AG09309 (cell line): ENCODE data around the gene NDUFS6.

Experiments
- DNase-seq: peaks from one replicate; pipeline ENCODE4 v3.0.0-alpha.2; 2010; ENCODE audit warnings: low read depth
- H3K4me3 ChIP-seq: 2 replicates; pipeline ENCODE4 v1.5.1; 2011; ENCODE audit warnings: mild to moderate bottlenecking, low read depth, low read length, moderate library complexity; ENCODE audit not compliant: control insufficient read depth
- TF ChIP-seq, protein P1 (sequence below): IDR thresholded peaks from 2 replicates; pipeline ENCODE4 v1.5.1; 2011; ENCODE audit warnings: mild to moderate bottlenecking, low read depth, low read length, inconsistent platforms; ENCODE audit not compliant: insufficient read depth, control insufficient read depth; ENCODE audit errors: missing control alignments

The NDUFS6 gene

DNA sequence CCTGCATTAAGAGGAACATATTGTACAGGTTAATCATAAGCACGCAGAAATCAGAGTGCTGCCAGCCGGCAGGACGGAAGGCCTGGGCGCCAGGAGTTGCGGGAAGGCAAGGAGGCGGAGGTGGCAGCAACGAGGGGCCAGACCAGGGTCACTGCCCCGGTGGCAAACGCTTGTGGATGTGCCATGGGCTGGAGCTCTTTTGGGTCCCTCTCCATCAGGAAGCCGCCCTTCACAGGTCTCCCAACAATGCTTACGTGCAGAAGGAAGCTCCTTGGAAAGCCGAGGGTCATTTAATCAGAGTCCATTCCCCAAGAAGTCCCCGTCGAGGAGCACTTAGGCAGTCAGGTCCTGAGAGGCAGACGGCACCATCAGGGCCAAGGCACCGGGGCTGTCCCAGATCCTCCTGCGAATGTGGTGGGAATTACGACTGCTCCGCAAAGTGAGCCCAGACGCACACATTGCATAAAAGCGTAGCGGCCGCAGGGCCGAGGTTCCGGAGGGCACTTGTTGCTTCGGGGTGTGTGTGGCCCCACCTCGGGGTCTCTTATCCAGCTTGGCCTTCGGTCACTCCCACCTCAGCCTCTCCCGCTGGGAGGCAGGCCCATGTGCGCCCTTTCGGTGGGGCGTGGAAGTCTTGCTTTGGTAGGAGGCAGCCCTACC is 22.1 kb upstream of the NDUFS6 start:
- H3K4me3 ChIP-seq = no peak overlapping the region
- TF ChIP-seq, protein P1, sequence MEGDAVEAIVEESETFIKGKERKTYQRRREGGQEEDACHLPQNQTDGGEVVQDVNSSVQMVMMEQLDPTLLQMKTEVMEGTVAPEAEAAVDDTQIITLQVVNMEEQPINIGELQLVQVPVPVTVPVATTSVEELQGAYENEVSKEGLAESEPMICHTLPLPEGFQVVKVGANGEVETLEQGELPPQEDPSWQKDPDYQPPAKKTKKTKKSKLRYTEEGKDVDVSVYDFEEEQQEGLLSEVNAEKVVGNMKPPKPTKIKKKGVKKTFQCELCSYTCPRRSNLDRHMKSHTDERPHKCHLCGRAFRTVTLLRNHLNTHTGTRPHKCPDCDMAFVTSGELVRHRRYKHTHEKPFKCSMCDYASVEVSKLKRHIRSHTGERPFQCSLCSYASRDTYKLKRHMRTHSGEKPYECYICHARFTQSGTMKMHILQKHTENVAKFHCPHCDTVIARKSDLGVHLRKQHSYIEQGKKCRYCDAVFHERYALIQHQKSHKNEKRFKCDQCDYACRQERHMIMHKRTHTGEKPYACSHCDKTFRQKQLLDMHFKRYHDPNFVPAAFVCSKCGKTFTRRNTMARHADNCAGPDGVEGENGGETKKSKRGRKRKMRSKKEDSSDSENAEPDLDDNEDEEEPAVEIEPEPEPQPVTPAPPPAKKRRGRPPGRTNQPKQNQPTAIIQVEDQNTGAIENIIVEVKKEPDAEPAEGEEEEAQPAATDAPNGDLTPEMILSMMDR = no peak
- no peak for DNase-seq

DNA sequence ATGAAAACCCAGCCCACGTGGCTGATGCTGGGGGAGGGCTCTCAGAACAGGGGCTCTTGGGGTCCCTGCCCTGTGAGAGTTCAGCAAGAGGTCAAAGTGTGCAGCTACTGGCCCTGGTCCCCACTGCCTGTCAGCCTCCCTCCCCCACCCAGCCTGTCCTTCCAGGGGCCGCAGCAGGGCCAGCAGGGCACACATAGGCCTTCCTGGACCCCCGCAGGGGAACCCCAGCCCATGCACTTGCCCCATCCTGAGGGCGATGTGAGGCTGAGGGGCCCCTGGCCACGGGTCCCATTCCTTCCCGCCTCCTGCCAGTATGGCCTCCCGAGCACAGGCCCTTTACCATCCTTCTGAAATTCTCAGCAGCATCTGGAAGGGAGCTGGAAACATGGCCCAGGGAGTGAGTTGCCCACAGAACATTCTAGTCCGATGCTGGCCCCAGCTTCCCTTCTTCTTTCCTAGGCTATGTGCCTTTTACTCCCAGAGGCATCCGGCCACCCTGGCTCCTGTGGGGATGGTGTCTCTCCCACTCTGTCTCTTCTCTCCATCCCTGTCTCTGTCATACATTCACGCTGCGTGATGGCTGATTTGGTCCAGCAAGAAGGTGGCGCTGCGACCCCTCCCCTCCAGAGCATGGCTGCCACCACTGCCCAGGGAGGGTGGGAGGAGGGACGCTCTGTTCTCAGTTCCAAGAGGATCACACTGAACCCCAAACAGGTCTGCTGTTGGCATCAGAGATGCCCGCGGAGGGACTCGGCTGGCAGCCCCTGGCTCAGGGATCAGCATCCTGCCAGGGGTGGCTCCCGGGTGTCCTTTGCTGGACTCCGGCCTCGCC is 21.2 kb upstream of the NDUFS6 start:
- DNase-seq = no peak
- H3K4me3 ChIP-seq = no peak overlapping the region
- TF ChIP-seq, protein P1 = no peak

DNA sequence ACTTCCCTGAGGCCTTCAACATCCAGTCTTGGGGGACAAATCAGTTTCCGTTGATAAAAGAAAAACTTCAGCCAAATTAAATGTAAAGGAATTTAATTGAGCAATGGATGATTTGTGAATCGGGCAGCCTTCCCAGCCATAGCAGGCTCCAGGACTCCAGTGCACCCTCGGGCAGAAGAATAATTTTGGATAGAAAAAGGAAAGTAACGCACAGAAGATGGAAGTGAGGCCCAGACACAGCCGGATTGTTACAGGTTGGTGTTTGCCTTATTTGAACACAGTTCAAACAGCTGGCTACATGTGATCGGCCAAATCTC is 20.6 kb upstream of the NDUFS6 start:
- TF ChIP-seq, protein P1 = no peak
- no peak for DNase-seq
- H3K4me3 ChIP-seq = no peak overlapping the region

DNA sequence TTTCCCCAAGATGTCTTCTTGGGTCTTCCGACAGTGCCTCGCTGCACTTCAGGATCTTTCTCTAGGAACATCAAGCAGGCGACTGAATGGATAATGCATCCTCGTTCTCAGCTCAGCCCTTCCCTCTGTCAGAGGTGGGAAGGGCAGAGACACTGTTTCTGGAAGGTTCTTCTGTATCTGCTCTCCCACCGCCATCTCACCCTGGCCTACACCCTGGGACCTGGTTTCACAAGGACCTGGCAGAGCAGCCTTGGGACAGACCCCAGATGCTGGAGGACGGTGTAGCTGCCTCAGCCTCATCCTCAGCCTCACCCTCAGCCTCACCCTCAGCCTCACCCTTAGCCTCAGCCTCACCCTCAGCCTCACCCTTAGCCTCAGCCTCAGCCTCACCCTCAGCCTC is 20.1 kb upstream of the NDUFS6 start:
- TF ChIP-seq, protein P1 = no peak
- H3K4me3 ChIP-seq = no peak overlapping the region
- DNase-seq = no peak

DNA sequence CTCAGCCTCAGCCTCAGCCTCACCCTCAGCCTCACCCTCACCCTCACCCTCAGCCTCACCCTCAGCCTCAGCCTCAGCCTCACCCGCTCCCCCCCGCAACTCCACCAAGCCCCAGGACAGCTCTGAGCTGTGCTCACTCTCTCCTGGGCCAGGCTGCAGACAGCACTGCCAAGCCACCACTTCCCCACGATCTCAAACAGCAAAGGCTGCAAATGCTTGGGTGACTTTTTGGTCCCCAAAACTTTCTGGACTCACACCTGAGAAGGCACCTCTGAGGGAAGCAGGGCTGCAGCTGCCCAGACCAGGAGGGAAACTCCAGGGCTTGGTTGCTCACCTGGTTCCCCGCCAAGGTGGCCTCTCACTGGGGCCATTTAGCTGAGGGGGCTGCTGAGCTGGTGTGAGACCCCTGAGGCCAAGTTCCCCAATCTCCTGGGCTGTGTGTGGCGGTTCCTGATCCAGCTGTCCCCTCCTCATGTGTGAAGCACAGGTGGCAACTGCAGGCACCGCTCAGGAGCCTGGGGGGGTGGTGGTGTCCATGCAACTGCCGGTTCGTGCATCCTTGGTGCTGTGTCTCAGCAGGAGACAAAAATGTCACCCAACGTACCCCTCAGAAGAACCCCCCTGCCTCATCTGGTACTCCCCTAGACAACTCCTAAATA is 19.4 kb upstream of the NDUFS6 start:
- H3K4me3 ChIP-seq = no peak overlapping the region
- TF ChIP-seq, protein P1 = no peak
- DNase-seq = no peak

DNA sequence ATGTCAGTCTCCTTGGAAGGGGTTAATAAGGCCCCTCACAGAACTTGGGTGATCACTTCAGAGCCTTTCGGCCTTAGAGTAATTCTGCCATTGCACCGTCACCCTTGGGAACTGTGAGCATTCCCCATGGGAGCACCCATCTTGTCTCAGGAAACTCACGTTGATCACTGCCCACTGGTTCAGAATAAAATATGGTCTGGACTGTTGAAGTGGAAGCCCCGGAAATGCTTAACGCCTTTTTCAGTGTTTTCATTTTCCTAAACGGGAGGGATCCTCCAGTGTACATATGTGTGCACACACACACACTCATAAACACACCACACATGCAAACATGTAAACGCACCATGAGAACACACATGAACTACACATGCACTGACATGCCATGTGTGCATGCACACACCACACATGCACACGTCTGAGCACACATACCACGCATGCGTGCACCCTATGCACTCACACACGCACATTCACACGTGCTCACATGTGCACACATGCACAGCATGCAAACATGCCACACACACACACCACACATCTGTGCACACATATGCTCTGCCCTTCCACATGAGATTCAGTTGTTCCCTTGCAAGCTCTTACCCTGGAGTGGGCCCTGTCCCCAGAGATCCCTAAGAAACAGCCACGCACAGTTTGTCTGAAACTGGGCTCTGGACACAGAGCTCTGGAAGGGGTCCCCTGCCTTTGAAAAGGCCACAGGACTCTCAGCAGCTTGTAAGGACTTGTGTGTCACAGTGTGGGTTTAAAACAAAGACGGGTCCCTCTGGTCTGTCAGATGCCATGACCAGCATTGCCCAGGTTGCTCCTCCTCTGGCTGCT is 18.6 kb upstream of the NDUFS6 start:
- no peak for DNase-seq
- H3K4me3 ChIP-seq = no peak overlapping the region
- TF ChIP-seq, protein P1 = no peak
